Kidney (tissue), 14 donors: ENCODE data around the gene SOHLH2. TPM values are rescaled to one million over a fixed set of nuclear protein-coding genes. Genes with fewer than 3 reads are reported as not detected.

ENCODE experiments used
- DNase-seq, 5 donors: peaks; one replicate each; pipeline ENCODE4 v3.0.0-alpha.2; 2013 to 2020
- FAIRE-seq: peaks from 2 replicates; lab custom pipeline; 2012; peaks lifted over from hg19 to GRCh38; lab: Jason Lieb, UNC
- H3K27ac ChIP-seq, 2 donors: one replicate each; pipeline ENCODE4 v1.7.0; 2013; ENCODE audit warnings: low read depth in 2 of 2, low read length in 2 of 2, inconsistent platforms in 1 of 2
- H3K27me3 ChIP-seq: one replicate; pipeline ENCODE4 v1.7.1; 2013; ENCODE audit warnings: low read length, inconsistent platforms; ENCODE audit not compliant: control insufficient read depth, insufficient read depth
- H3K36me3 ChIP-seq, 3 donors: one replicate each; pipeline versions ENCODE4 v1.7.0 to v1.7.1; 2013; ENCODE audit warnings: low read length in 3 of 3, control low read depth in 1 of 3, inconsistent platforms in 1 of 3; ENCODE audit not compliant: insufficient read depth in 3 of 3, control insufficient read depth in 2 of 3
- H3K4me1 ChIP-seq, 3 donors: one replicate each; pipeline versions ENCODE4 v1.7.0 to v1.7.1; 2013; ENCODE audit warnings: low read length in 3 of 3, inconsistent platforms in 1 of 3, low read depth in 1 of 3; ENCODE audit not compliant: control insufficient read depth in 2 of 3, insufficient read depth in 2 of 3
- H3K4me3 ChIP-seq, 3 donors: one replicate each; pipeline versions ENCODE4 v1.7.0 to v1.8.1; 2013; ENCODE audit warnings: low read length in 3 of 3, control low read depth in 1 of 3, inconsistent platforms in 1 of 3
- H3K9ac ChIP-seq, 3 donors: one replicate each; pipeline versions ENCODE4 v1.7.0 to v1.7.1; 2013; ENCODE audit warnings: low read length in 3 of 3, control low read depth in 1 of 3, inconsistent platforms in 1 of 3
- H3K9me3 ChIP-seq, 3 donors: one replicate each; pipeline versions ENCODE4 v1.7.0 to v1.7.1; 2013; ENCODE audit warnings: low read length in 3 of 3, control low read depth in 1 of 3, inconsistent platforms in 1 of 3; ENCODE audit not compliant: control insufficient read depth in 2 of 3, insufficient read depth in 1 of 3
- CTCF ChIP-seq: IDR thresholded peaks from 3 replicates; pipeline ENCODE4 v1.5.1; 2012; ENCODE audit warnings: mild to moderate bottlenecking, moderate library complexity, borderline replicate concordance; ENCODE audit not compliant: insufficient read depth; ENCODE audit errors: extremely low read depth
- intact Hi-C: fragments of 100-400 bp; cut with DNase I; formaldehyde crosslinking; loops from one replicate; pipeline ENCODE4 v1.11.1; 2022
- polyA plus RNA-seq: library from polyadenylated mRNA; stranded (reverse); fragments of 350-450 nt; fragmentation: Illumina TruSeq; extraction: RNeasy Lipid Tissue Mini Kit (QIAGEN cat#74804); gene quantifications from one replicate; pipeline ENCODE4 v1.2.3, GENCODE V29; 2014; ENCODE audit warnings: low read depth, low replicate concordance; ENCODE audit not compliant: insufficient read depth
- total RNA-seq: library from RNA; stranded (reverse); fragmentation: NEBNext Ultra II Directional; extraction: Animal tissue kit (Norgen Biotek cat#: 25700); gene quantifications from one replicate; pipeline ENCODE4 v1.2.1, GENCODE V29; 2021
- donor health status: control.
- donor health status: control.
- donor health status: control.
- donor health status: control.
- donor health status: control.
- donor health status: DM: yes; HTN: yes; CAD: no.
- donor health status: Normal renal cell carcinoma (clear cell type).

The SOHLH2 gene
- total and polyA plus RNA-seq, 2 donors from 2014 or later, result 0.17 to 0.54 TPM

- Histone ChIP-seq H3K9ac (no peak overlapping the region), H3K4me1 (no peaks in the 10 kb centered on the region), H3K9me3 (no peaks in the 10 kb centered on the region), H3K36me3 (no peaks in the 10 kb centered on the region), H3K27me3 (no peaks in the 10 kb centered on the region), H3K27ac (no peak overlapping the region), H3K4me3 (no peak overlapping the region)
- TF ChIP-seq CTCF, result no peak
- FAIRE-seq, result no peak
- intact Hi-C loops, result no loop called here
- no peak for DNase-seq
Measured at GRCh38 chr13:36148446-36148845, 65.9 kb downstream of the SOHLH2 start.

GRCh38 chr13:36147330-36147729 lies 67.0 kb downstream of the SOHLH2 start:
- TF ChIP-seq CTCF, result no peak
- no peak for FAIRE-seq
- Histone ChIP-seq H3K4me3 (no peak overlapping the region), H3K9ac (no peak overlapping the region), H3K9me3 (no peaks in the 10 kb centered on the region), H3K4me1 (no peaks in the 10 kb centered on the region), H3K27ac (peak overlapping the region in 1 of 2 donors; percentile 28), H3K36me3 (no peaks in the 10 kb centered on the region), H3K27me3 (no peaks in the 10 kb centered on the region)
- intact Hi-C loops, result no loop called here
- DNase-seq, result no peak

- FAIRE-seq (no peak), DNase-seq (no peak)
- Histone ChIP-seq H3K9ac (no peak overlapping the region), H3K4me1 (no peaks in the 10 kb centered on the region), H3K36me3 (no peaks in the 10 kb centered on the region), H3K9me3 (no peaks in the 10 kb centered on the region), H3K27me3 (no peaks in the 10 kb centered on the region), H3K4me3 (no peak overlapping the region), H3K27ac (no peak overlapping the region)
- intact Hi-C loops, result no loop called here
- TF ChIP-seq CTCF, result no peak
Measured at GRCh38 chr13:36146511-36147269, 67.7 kb downstream of the SOHLH2 start.

- no peak for FAIRE-seq
Measured at GRCh38 chr13:36143738-36144137, 70.6 kb downstream of the SOHLH2 start.

More at GRCh38 chr13:36143738-36144137, 70.6 kb downstream of the SOHLH2 start:
- no peaks in the 10 kb centered on the region for H3K27me3 ChIP-seq
- H3K27ac ChIP-seq, result no peak overlapping the region
- intact Hi-C loops, result no loop called here
- H3K9ac ChIP-seq, result no peak overlapping the region
- H3K4me1 ChIP-seq, result no peaks in the 10 kb centered on the region
- H3K36me3 ChIP-seq, result no peaks in the 10 kb centered on the region
- no peaks in the 10 kb centered on the region for H3K9me3 ChIP-seq
- TF ChIP-seq CTCF, result no peak
- DNase-seq, result no peak
- H3K4me3 ChIP-seq, result no peak overlapping the region
